B cell (primary cell): ENCODE results near the gene ARNT2. TPM values are rescaled to one million over a fixed set of nuclear protein-coding genes. Genes with fewer than 3 reads are reported as not detected.

ENCODE experiments used
- ATAC-seq: fragments of 200-7000 bp; cut with Tn5 transposase; one replicate; pipeline ENCODE4 v1.10.0; 2021; ENCODE audit warnings: low read depth, mild to moderate bottlenecking, moderate number of reproducible peaks, moderate library complexity
- CTCF ChIA-PET: fragments of 350-600 bp; sonication (Branson Sonifier 250); formaldehyde crosslinking; loops from one replicate; lab custom pipeline; 2021; ENCODE audit warnings: antibody characterized with exemption, inconsistent platforms; lab: Charles Lee
- POLR2A ChIA-PET: fragments of 350-600 bp; sonication (Branson Sonifier 250); formaldehyde crosslinking; loops from one replicate; lab custom pipeline; 2021; ENCODE audit warnings: antibody characterized with exemption; lab: Charles Lee
- DNase-seq: peaks from one replicate; pipeline ENCODE4 v3.0.0; 2013
- H2AFZ ChIP-seq: 2 replicates; pipeline ENCODE4 v1.6.1; 2012; ENCODE audit warnings: mild to moderate bottlenecking, low read depth, low read length; ENCODE audit not compliant: insufficient read depth, poor library complexity, severe bottlenecking
- H3K27ac ChIP-seq, 2 donors: 1 replicate in 1 of 2; 2 replicates in 1 of 2; pipeline ENCODE4 v1.5.1; 2012 to 2013; ENCODE audit warnings: low read length in 2 of 2, mild to moderate bottlenecking in 2 of 2, moderate library complexity in 1 of 2
- H3K27me3 ChIP-seq, 4 experiments: fragments of 200-600 bp in 1 of 4; sonication (generic) in 1 of 4; replicated peaks in 1 of 4; 1 replicate in 2 of 4; 2 replicates in 2 of 4; pipeline versions ENCODE4 v1.6.1 to v1.7.0; 2013 to 2016; ENCODE audit warnings: low read length in 3 of 4, mild to moderate bottlenecking in 2 of 4, mixed read lengths in 1 of 4, moderate library complexity in 1 of 4; ENCODE audit not compliant: insufficient read depth in 4 of 4, control insufficient read depth in 3 of 4; ENCODE audit errors: control extremely low read depth in 1 of 4
- H3K36me3 ChIP-seq, 2 experiments: replicated peaks in 1 of 2; 1 replicate in 1 of 2; 2 replicates in 1 of 2; pipeline versions ENCODE4 v1.6.1 to v1.7.1; 2013; ENCODE audit warnings: low read length in 1 of 2; ENCODE audit not compliant: insufficient read depth in 2 of 2, control insufficient read depth in 1 of 2; ENCODE audit errors: control extremely low read depth in 1 of 2, extremely low read depth in 1 of 2
- H3K4me1 ChIP-seq, 2 donors: fragments of 200-600 bp in 1 of 2; sonication (generic) in 1 of 2; 1 replicate in 1 of 2; 2 replicates in 1 of 2; pipeline versions ENCODE4 v1.5.1 to v1.6.1; 2013 to 2017; ENCODE audit warnings: low read length in 2 of 2; ENCODE audit not compliant: control insufficient read depth in 2 of 2, insufficient read depth in 2 of 2
- H3K4me2 ChIP-seq: replicated peaks from 2 replicates; pipeline ENCODE3; 2012; ENCODE audit warnings: mild to moderate bottlenecking, low read depth, low read length; ENCODE audit not compliant: poor library complexity, severe bottlenecking
- H3K4me3 ChIP-seq, 5 experiments: fragments of 200-600 bp in 1 of 5; sonication (generic) in 1 of 5; 1 replicate in 3 of 5; 2 replicates in 2 of 5; pipeline versions ENCODE4 v1.5.1 to v1.7.0; 2011 to 2016; ENCODE audit warnings: low read length in 4 of 5, mild to moderate bottlenecking in 4 of 5, low read depth in 2 of 5, control low read depth in 1 of 5, moderate library complexity in 1 of 5; ENCODE audit not compliant: insufficient read depth in 1 of 5; ENCODE audit errors: control extremely low read depth in 1 of 5, extremely low read depth in 1 of 5
- H3K79me2 ChIP-seq: fragments of 200-600 bp; sonication (generic); one replicate; pipeline ENCODE4 v1.6.0; 2016; ENCODE audit warnings: low read length; ENCODE audit not compliant: control insufficient read depth, insufficient read depth
- H3K9ac ChIP-seq: fragments of 200-600 bp; sonication (generic); 2 replicates; pipeline ENCODE4 v1.6.1; 2017; ENCODE audit warnings: mild to moderate bottlenecking, low read length, moderate library complexity
- H3K9me3 ChIP-seq, 3 donors: one replicate each; pipeline versions ENCODE4 v1.6.1 to v1.7.1; 2013; ENCODE audit warnings: low read length in 2 of 3; ENCODE audit not compliant: control insufficient read depth in 2 of 3, insufficient read depth in 1 of 3; ENCODE audit errors: control extremely low read depth in 1 of 3
- H4K20me1 ChIP-seq: 2 replicates; pipeline ENCODE4 v1.6.0; 2012; ENCODE audit warnings: mild to moderate bottlenecking, low read length; ENCODE audit not compliant: insufficient read depth, control insufficient read depth, poor library complexity, severe bottlenecking
- H3K27ac Mint-ChIP-seq: one replicate; pipeline ENCODE4 v1.8.0; 2021; ENCODE audit warnings: mixed read lengths
- H3K27me3 Mint-ChIP-seq: one replicate; pipeline ENCODE4 v1.8.0; 2021; ENCODE audit warnings: mixed read lengths
- H3K4me1 Mint-ChIP-seq: one replicate; pipeline ENCODE4 v1.8.0; 2021; ENCODE audit warnings: mixed read lengths
- H3K4me3 Mint-ChIP-seq: one replicate; pipeline ENCODE4 v1.8.0; 2021; ENCODE audit warnings: mixed read lengths
- H3K9me3 Mint-ChIP-seq: one replicate; pipeline ENCODE4 v1.8.0; 2022; ENCODE audit warnings: mixed read lengths; ENCODE audit not compliant: insufficient read depth
- CTCF ChIP-seq: fragments of 200-600 bp; IDR thresholded peaks from one replicate; pipeline ENCODE4 v1.8.0; 2022; ENCODE audit warnings: antibody characterized with exemption, mild to moderate bottlenecking
- EZH2 ChIP-seq: IDR thresholded peaks from 2 replicates; pipeline ENCODE4 v1.6.1; 2012; ENCODE audit warnings: borderline replicate concordance, low read depth, mild to moderate bottlenecking, moderate library complexity, low read length; ENCODE audit not compliant: insufficient read depth, poor library complexity, severe bottlenecking
- WGBS: methylation state at CpG from one replicate; pipeline ENCODE4 v1.1.5; 2013; ENCODE audit warnings: missing lambda C conversion rate; ENCODE audit not compliant: insufficient coverage; 5-methylcytosine and 5-hydroxymethylcytosine counted together
- intact Hi-C: fragments of 100-400 bp; cut with micrococcal nuclease; formaldehyde crosslinking; loops from one replicate; pipeline ENCODE4 v1.10.0; 2022
- polyA plus RNA-seq: library from polyadenylated mRNA; depleted of rRNA; stranded (reverse); fragments of >200 nt; gene quantifications from 2 replicates; pipeline ENCODE4 v1.2.3, GENCODE V29; 2012
- total RNA-seq, 2 donors: library from RNA; stranded (reverse); fragments of 120-200 nt in 1 of 2; gene quantifications; 1 replicate in 1 of 2; 2 replicates in 1 of 2; pipeline versions ENCODE4 v1.2.3 to v1.2.4, GENCODE V29; 2013 to 2022

The ARNT2 gene
- total and polyA plus RNA-seq, 2 donors (not counting 1 experiment from before 2014, with no cell fraction given): not detected

GRCh38 chr15:80578206-80578595 lies 174.0 kb downstream of the ARNT2 start:
- Mint-ChIP-seq H3K4me1 (no peaks in the 10 kb centered on the region), H3K27me3 (peaks cover 4% of the 10 kb centered on the region), H3K4me3 (no peak overlapping the region), H3K27ac (no peak overlapping the region), H3K9me3 (no peaks in the 10 kb centered on the region)
- H2AFZ ChIP-seq: no peak overlapping the region
- intact Hi-C loops: no loop called here
- H3K79me2 ChIP-seq: no peaks in the 10 kb centered on the region
- H3K9me3 ChIP-seq: peaks cover 0 to 3% (median 0%) of the 10 kb centered on the region in 3 donors
- WGBS: 93% methylated on average over 5 of the region's 5 CpGs
- no peaks in the 10 kb centered on the region for H3K36me3 ChIP-seq
- no peak for DNase-seq
- no peak overlapping the region for H3K9ac ChIP-seq
- CTCF ChIA-PET: no interaction called here
- H3K27me3 ChIP-seq: peaks cover 0 to 3% (median 0%) of the 10 kb centered on the region in 4 experiments
- H3K4me3 ChIP-seq: no peak overlapping the region
- H3K27ac ChIP-seq: no peak overlapping the region
- no peaks in the 10 kb centered on the region for H4K20me1 ChIP-seq
- H3K4me2 ChIP-seq: no peak overlapping the region
- POLR2A ChIA-PET: no interaction called here
- TF ChIP-seq CTCF (no peak), EZH2 (no peak)
- H3K4me1 ChIP-seq: no peaks in the 10 kb centered on the region
- ATAC-seq: no peak

GRCh38 chr15:80578871-80579270 lies 174.7 kb downstream of the ARNT2 start:
- TF ChIP-seq CTCF: no peak
- TF ChIP-seq EZH2: no peak
- Mint-ChIP-seq H3K4me3 (no peak overlapping the region), H3K9me3 (no peaks in the 10 kb centered on the region), H3K4me1 (no peaks in the 10 kb centered on the region), H3K27me3 (no peaks in the 10 kb centered on the region), H3K27ac (no peak overlapping the region)
- Histone ChIP-seq H3K36me3 (no peaks in the 10 kb centered on the region), H2AFZ (no peak overlapping the region), H4K20me1 (no peaks in the 10 kb centered on the region), H3K27me3 (peaks cover 0 to 3% (median 0%) of the 10 kb centered on the region in 4 experiments), H3K79me2 (no peaks in the 10 kb centered on the region), H3K27ac (no peak overlapping the region), H3K4me1 (no peaks in the 10 kb centered on the region), H3K9ac (no peak overlapping the region), H3K4me3 (no peak overlapping the region), H3K4me2 (no peak overlapping the region), H3K9me3 (peaks cover 0 to 3% (median 0%) of the 10 kb centered on the region in 3 donors)
- no peak for DNase-seq
- WGBS: 92% methylated on average over 6 of the region's 7 CpGs
- CTCF ChIA-PET: no interaction called here
- intact Hi-C loops: no loop called here
- ATAC-seq: no peak
- POLR2A ChIA-PET: no interaction called here
